H9 (cell line): ENCODE data around the gene STAT2. TPM values are rescaled to one million over a fixed set of nuclear protein-coding genes. Genes with fewer than 3 reads are reported as not detected.

Experiments
- DNase-seq: peaks from one replicate; pipeline ENCODE4 v3.0.0-alpha.2; 2017
- H2AFZ ChIP-seq: one replicate; pipeline ENCODE4 v1.6.1; 2013; ENCODE audit warnings: mild to moderate bottlenecking, low read length, control low read depth, moderate library complexity
- H2AK5ac ChIP-seq: 2 replicates; pipeline ENCODE4 v1.6.1; 2013; ENCODE audit warnings: low read length, control low read depth, mixed read lengths; ENCODE audit not compliant: insufficient read length
- H2BK120ac ChIP-seq: one replicate; pipeline ENCODE4 v1.6.1; 2013; ENCODE audit warnings: low read depth, mild to moderate bottlenecking, low read length, control low read depth, inconsistent platforms; ENCODE audit not compliant: poor library complexity, severe bottlenecking
- H2BK12ac ChIP-seq: 2 replicates; pipeline ENCODE4 v1.6.1; 2013; ENCODE audit warnings: low read length, control low read depth, mixed read lengths, low read depth; ENCODE audit not compliant: insufficient read length
- H2BK15ac ChIP-seq: 2 replicates; pipeline ENCODE4 v1.6.1; 2013; ENCODE audit warnings: low read depth, low read length, control low read depth
- H2BK20ac ChIP-seq: one replicate; pipeline ENCODE4 v1.6.1; 2013; ENCODE audit warnings: low read depth, mild to moderate bottlenecking, low read length, control low read depth, inconsistent platforms; ENCODE audit not compliant: poor library complexity, severe bottlenecking
- H2BK5ac ChIP-seq: 2 replicates; pipeline ENCODE4 v1.6.1; 2013; ENCODE audit warnings: low read length, control low read depth, mixed read lengths; ENCODE audit not compliant: insufficient read length
- H3K14ac ChIP-seq: 2 replicates; pipeline ENCODE4 v1.6.1; 2013; ENCODE audit warnings: low read length, control low read depth; ENCODE audit not compliant: insufficient read depth
- H3K18ac ChIP-seq: 2 replicates; pipeline ENCODE4 v1.6.1; 2013; ENCODE audit warnings: low read depth, mild to moderate bottlenecking, mixed read lengths, low read length, control low read depth; ENCODE audit not compliant: insufficient read length
- H3K23ac ChIP-seq: 2 replicates; pipeline ENCODE4 v1.6.1; 2013; ENCODE audit warnings: low read length, control low read depth, mixed read lengths, low read depth; ENCODE audit not compliant: insufficient read length
- H3K23me2 ChIP-seq: 2 replicates; pipeline ENCODE4 v1.6.1; 2013; ENCODE audit warnings: low read depth, mild to moderate bottlenecking, mixed read lengths, low read length, control low read depth; ENCODE audit not compliant: insufficient read length, poor library complexity, severe bottlenecking
- H3K27ac ChIP-seq: 2 replicates; pipeline ENCODE4 v1.5.1; 2013; ENCODE audit warnings: low read length, control low read depth, mixed read lengths, low read depth; ENCODE audit not compliant: insufficient read length
- H3K27me3 ChIP-seq: 2 replicates; pipeline ENCODE4 v1.6.1; 2013; ENCODE audit warnings: low read length, control low read depth, inconsistent platforms; ENCODE audit not compliant: insufficient read depth
- H3K4ac ChIP-seq: 2 replicates; pipeline ENCODE4 v1.6.1; 2013; ENCODE audit warnings: low read depth, mild to moderate bottlenecking, control low read depth, inconsistent platforms, low read length, moderate library complexity
- H3K4me1 ChIP-seq: 2 replicates; pipeline ENCODE4 v1.6.1; 2013; ENCODE audit warnings: low read length, control low read depth, inconsistent platforms; ENCODE audit not compliant: insufficient read depth
- H3K4me2 ChIP-seq: 2 replicates; pipeline ENCODE4 v1.6.1; 2013; ENCODE audit warnings: low read length, control low read depth, mixed read lengths; ENCODE audit not compliant: insufficient read length, insufficient read depth
- H3K56ac ChIP-seq: 2 replicates; pipeline ENCODE4 v1.6.1; 2013; ENCODE audit warnings: low read depth, mild to moderate bottlenecking, mixed read lengths, low read length, control low read depth; ENCODE audit not compliant: insufficient read length
- H3K79me1 ChIP-seq: 2 replicates; pipeline ENCODE4 v1.6.1; 2013; ENCODE audit warnings: low read depth, mild to moderate bottlenecking, moderate library complexity, low read length, control low read depth, inconsistent platforms; ENCODE audit not compliant: insufficient read depth, poor library complexity, severe bottlenecking
- H3K79me2 ChIP-seq: 2 replicates; pipeline ENCODE4 v1.6.1; 2013; ENCODE audit warnings: low read length, control low read depth, inconsistent platforms; ENCODE audit not compliant: insufficient read depth
- H3K9ac ChIP-seq: 2 replicates; pipeline ENCODE4 v1.6.1; 2013; ENCODE audit warnings: low read length, control low read depth, mixed read lengths; ENCODE audit not compliant: insufficient read length; ENCODE audit errors: extremely low read depth
- H3K9me3 ChIP-seq: one replicate; pipeline ENCODE4 v1.6.1; 2013; ENCODE audit warnings: low read depth, low read length, inconsistent platforms; ENCODE audit not compliant: control insufficient read depth
- H3T11ph ChIP-seq: one replicate; pipeline ENCODE4 v1.6.1; 2013; ENCODE audit warnings: mild to moderate bottlenecking, low read length, control low read depth, inconsistent platforms
- H4K20me1 ChIP-seq: one replicate; pipeline ENCODE4 v1.6.1; 2013; ENCODE audit not compliant: control insufficient read depth, insufficient read length, insufficient read depth
- H4K5ac ChIP-seq: 2 replicates; pipeline ENCODE4 v1.6.1; 2013; ENCODE audit warnings: low read depth, mild to moderate bottlenecking, mixed read lengths, low read length, control low read depth; ENCODE audit not compliant: insufficient read length
- H4K8ac ChIP-seq: replicated peaks from 2 replicates; pipeline ENCODE4 v1.6.1; 2013; ENCODE audit warnings: low read length, control low read depth, mixed read lengths, low read depth; ENCODE audit not compliant: insufficient read length
- H4K91ac ChIP-seq: 2 replicates; pipeline ENCODE4 v1.6.1; 2013; ENCODE audit warnings: low read depth, mild to moderate bottlenecking, moderate library complexity, mixed read lengths, low read length, control low read depth; ENCODE audit not compliant: insufficient read length
- H3K27ac Mint-ChIP-seq, 3 experiments: 2 replicates in 2 of 3; 3 replicates in 1 of 3; pipeline ENCODE4 v1.8.0; 2020 to 2021; ENCODE audit warnings: mixed read lengths in 3 of 3, mild to moderate bottlenecking in 1 of 3, moderate library complexity in 1 of 3
- H3K27me3 Mint-ChIP-seq: 2 replicates; pipeline ENCODE4 v1.8.0; 2021; ENCODE audit warnings: low read depth, mild to moderate bottlenecking, moderate library complexity, mixed read lengths
- H3K36me3 Mint-ChIP-seq, 3 experiments: 2 replicates in 2 of 3; 3 replicates in 1 of 3; pipeline ENCODE4 v1.8.0; 2020 to 2021; ENCODE audit warnings: low read depth in 3 of 3, mixed read lengths in 3 of 3; ENCODE audit not compliant: insufficient read depth in 1 of 3
- H3K4me1 Mint-ChIP-seq, 2 experiments: 2 replicates each; pipeline ENCODE4 v1.8.0; 2020; ENCODE audit warnings: mixed read lengths in 2 of 2
- H3K4me3 Mint-ChIP-seq, 2 experiments: 2 replicates in 1 of 2; 3 replicates in 1 of 2; pipeline ENCODE4 v1.8.0; 2020 to 2021; ENCODE audit warnings: mild to moderate bottlenecking in 2 of 2, mixed read lengths in 2 of 2, moderate library complexity in 1 of 2
- H3K9me3 Mint-ChIP-seq, 2 experiments: 2 replicates in 1 of 2; 3 replicates in 1 of 2; pipeline ENCODE4 v1.8.0; 2020; ENCODE audit warnings: mild to moderate bottlenecking in 2 of 2, mixed read lengths in 2 of 2, moderate library complexity in 1 of 2
- WGBS: extraction: QIAGEN DNeasy Blood & Tissue Kit; methylation state at CpG from one replicate; pipeline ENCODE4 v1.1.7; 2013; ENCODE audit warnings: missing lambda C conversion rate, low lambda C conversion rate, mixed read lengths; ENCODE audit not compliant: insufficient read length; ENCODE audit errors: extremely low coverage; 5-methylcytosine and 5-hydroxymethylcytosine counted together
- total RNA-seq: library from RNA; stranded (reverse); gene quantifications from 2 replicates; pipeline ENCODE4 v1.2.1, GENCODE V29; 2021
- TF ChIP-seq, protein P1 (sequence below): fragments of 200-600 bp; sonication (generic); conservative IDR thresholded peaks from 3 replicates; pipeline ENCODE4 v1.8.0; 2021; ENCODE audit warnings: antibody characterized with exemption, mild to moderate bottlenecking

STAT2 gene
- total RNA-seq, 1 experiment from 2014 or later: 47.8 TPM

DNA sequence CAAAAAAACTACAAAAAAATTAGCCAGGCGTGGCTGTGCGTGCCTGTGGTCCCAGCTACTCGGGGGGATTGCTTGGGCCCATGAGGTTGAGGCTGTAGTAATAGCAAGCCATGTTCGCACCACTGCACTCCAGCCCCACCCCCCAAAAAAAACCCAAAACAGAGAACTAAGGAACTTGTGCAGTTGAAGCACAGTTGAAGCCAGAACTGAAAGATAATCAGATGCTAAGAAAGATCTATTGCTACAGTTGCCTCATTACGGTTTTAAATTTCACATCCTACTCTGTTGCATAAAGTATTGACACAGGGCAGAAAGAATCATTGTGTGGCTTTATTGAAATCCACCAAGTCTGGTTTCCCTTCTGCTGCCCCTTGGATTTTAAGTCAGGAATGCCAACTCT, 63.6 kb downstream of the STAT2 start:
- Histone ChIP-seq H2AFZ (no peak overlapping the region), H2AK5ac (no peak overlapping the region), H3K9ac (no peak overlapping the region), H4K91ac (no peak overlapping the region), H3K79me2 (peaks cover 19% of the 10 kb centered on the region; the same call in 1 of the 2 replicates), H3K27me3 (no peaks in the 10 kb centered on the region), H3K18ac (no peak overlapping the region), H3K4ac (no peak overlapping the region), H4K8ac (no peak overlapping the region), H3K56ac (no peak overlapping the region), H3K23me2 (peaks cover 11% of the 10 kb centered on the region), H3K27ac (no peak overlapping the region), H2BK20ac (no peak overlapping the region), H2BK12ac (no peak overlapping the region), H2BK15ac (no peak overlapping the region), H3K23ac (no peak overlapping the region), H2BK5ac (no peak overlapping the region), H2BK120ac (no peak overlapping the region), H3K79me1 (peaks cover 15% of the 10 kb centered on the region), H4K5ac (no peak overlapping the region), H3K14ac (no peak overlapping the region), H3K4me1 (no peaks in the 10 kb centered on the region; the same call in 1 of the 2 replicates), H4K20me1 (no peaks in the 10 kb centered on the region), H3K9me3 (no peaks in the 10 kb centered on the region), H3K4me2 (no peak overlapping the region), H3T11ph (no peak overlapping the region)
- Mint-ChIP-seq H3K4me1 (peaks cover 15 to 17% of the 10 kb centered on the region in 2 experiments), H3K27me3 (no peaks in the 10 kb centered on the region), H3K27ac (peak overlapping the region in 1 of 3 experiments; percentile 85; a peak in 3 of 7 replicates), H3K9me3 (no peaks in the 10 kb centered on the region), H3K36me3 (peaks cover 6 to 42% (median 14%) of the 10 kb centered on the region in 3 experiments), H3K4me3 (no peak overlapping the region)
- no CpG with 5 or more reads among the region's 5 CpGs for WGBS
- no peak for DNase-seq
- TF ChIP-seq, protein P1, sequence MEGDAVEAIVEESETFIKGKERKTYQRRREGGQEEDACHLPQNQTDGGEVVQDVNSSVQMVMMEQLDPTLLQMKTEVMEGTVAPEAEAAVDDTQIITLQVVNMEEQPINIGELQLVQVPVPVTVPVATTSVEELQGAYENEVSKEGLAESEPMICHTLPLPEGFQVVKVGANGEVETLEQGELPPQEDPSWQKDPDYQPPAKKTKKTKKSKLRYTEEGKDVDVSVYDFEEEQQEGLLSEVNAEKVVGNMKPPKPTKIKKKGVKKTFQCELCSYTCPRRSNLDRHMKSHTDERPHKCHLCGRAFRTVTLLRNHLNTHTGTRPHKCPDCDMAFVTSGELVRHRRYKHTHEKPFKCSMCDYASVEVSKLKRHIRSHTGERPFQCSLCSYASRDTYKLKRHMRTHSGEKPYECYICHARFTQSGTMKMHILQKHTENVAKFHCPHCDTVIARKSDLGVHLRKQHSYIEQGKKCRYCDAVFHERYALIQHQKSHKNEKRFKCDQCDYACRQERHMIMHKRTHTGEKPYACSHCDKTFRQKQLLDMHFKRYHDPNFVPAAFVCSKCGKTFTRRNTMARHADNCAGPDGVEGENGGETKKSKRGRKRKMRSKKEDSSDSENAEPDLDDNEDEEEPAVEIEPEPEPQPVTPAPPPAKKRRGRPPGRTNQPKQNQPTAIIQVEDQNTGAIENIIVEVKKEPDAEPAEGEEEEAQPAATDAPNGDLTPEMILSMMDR: no peak
